Chondrocyte (in vitro differentiated cells): ENCODE measurements around the gene TMEM132D. TPM values are rescaled to one million over a fixed set of nuclear protein-coding genes. Genes with fewer than 3 reads are reported as not detected.

Source experiments
- DNase-seq: peaks from one replicate; pipeline ENCODE4 v3.0.0; 2021; ENCODE audit warnings: mixed read lengths, low spot score
- H3K27ac Mint-ChIP-seq: one replicate; pipeline ENCODE4 v1.8.0; 2021; ENCODE audit warnings: mild to moderate bottlenecking, moderate library complexity, mixed read lengths; ENCODE audit not compliant: unreplicated experiment
- H3K27me3 Mint-ChIP-seq: 2 replicates; pipeline ENCODE4 v1.8.0; 2021; ENCODE audit warnings: low read depth, mixed read lengths
- H3K36me3 Mint-ChIP-seq: 2 replicates; pipeline ENCODE4 v1.8.0; 2021; ENCODE audit warnings: low read depth, mixed read lengths
- H3K4me1 Mint-ChIP-seq: 2 replicates; pipeline ENCODE4 v1.8.0; 2021; ENCODE audit warnings: low read depth, mild to moderate bottlenecking, mixed read lengths
- H3K4me3 Mint-ChIP-seq: one replicate; pipeline ENCODE4 v1.8.0; 2021; ENCODE audit warnings: mild to moderate bottlenecking, moderate library complexity, mixed read lengths; ENCODE audit not compliant: unreplicated experiment
- H3K9me3 Mint-ChIP-seq: 2 replicates; pipeline ENCODE4 v1.8.0; 2021; ENCODE audit warnings: low read depth, mixed read lengths
- CTCF ChIP-seq: fragments of 200-600 bp; sonication (generic); IDR thresholded peaks from 2 replicates; pipeline ENCODE4 v1.5.0; 2021; ENCODE audit warnings: antibody characterized with exemption, mild to moderate bottlenecking, moderate library complexity
- total RNA-seq: library from RNA; stranded (reverse); gene quantifications from 3 replicates; pipeline ENCODE4 v1.2.1, GENCODE V29; 2021

TMEM132D gene
- total RNA-seq, 1 donor from 2014 or later: 3.1 TPM

- Mint-ChIP-seq H3K9me3 (peaks cover 13% of the 10 kb centered on the region), H3K4me1 (no peaks in the 10 kb centered on the region), H3K4me3 (no peak overlapping the region), H3K36me3 (no peaks in the 10 kb centered on the region), H3K27ac (no peak overlapping the region), H3K27me3 (no peaks in the 10 kb centered on the region)
- DNase-seq: no peak
- no peak for TF ChIP-seq CTCF
These were observed 180.6 kb downstream of the TMEM132D start for GRCh38 chr12:129723260-129723659.

- Mint-ChIP-seq H3K4me3 (no peak overlapping the region), H3K4me1 (no peaks in the 10 kb centered on the region), H3K9me3 (peaks cover 4% of the 10 kb centered on the region), H3K36me3 (no peaks in the 10 kb centered on the region), H3K27me3 (no peaks in the 10 kb centered on the region), H3K27ac (no peak overlapping the region)
- no peak for DNase-seq
- no peak for TF ChIP-seq CTCF
These were observed 183.2 kb downstream of the TMEM132D start for GRCh38 chr12:129720618-129721017.

- Mint-ChIP-seq H3K9me3 (peaks cover 10% of the 10 kb centered on the region), H3K36me3 (no peaks in the 10 kb centered on the region), H3K4me3 (no peak overlapping the region), H3K27me3 (no peaks in the 10 kb centered on the region), H3K27ac (no peak overlapping the region), H3K4me1 (no peaks in the 10 kb centered on the region)
- no peak for DNase-seq
- TF ChIP-seq CTCF: no peak
These were observed 184.4 kb downstream of the TMEM132D start for GRCh38 chr12:129719416-129719815.

- Mint-ChIP-seq H3K27me3 (no peaks in the 10 kb centered on the region), H3K36me3 (no peaks in the 10 kb centered on the region), H3K27ac (no peak overlapping the region), H3K4me3 (no peak overlapping the region), H3K9me3 (peaks cover 7% of the 10 kb centered on the region), H3K4me1 (no peaks in the 10 kb centered on the region)
- no peak for TF ChIP-seq CTCF
- DNase-seq: no peak
These were observed 186.4 kb downstream of the TMEM132D start for GRCh38 chr12:129717438-129717837.

- no peaks in the 10 kb centered on the region for H3K27me3 Mint-ChIP-seq
- no peaks in the 10 kb centered on the region for H3K36me3 Mint-ChIP-seq
- DNase-seq: no peak
- no peaks in the 10 kb centered on the region for H3K4me1 Mint-ChIP-seq
- peaks cover 7% of the 10 kb centered on the region for H3K9me3 Mint-ChIP-seq
- no peak for TF ChIP-seq CTCF
- H3K4me3 Mint-ChIP-seq: no peak overlapping the region
- H3K27ac Mint-ChIP-seq: no peak overlapping the region
These were observed 187.0 kb downstream of the TMEM132D start for GRCh38 chr12:129716825-129717224.
